HCT116 (cell line): Measurements from ENCODE around the gene CYGB. TPM values are rescaled to one million over a fixed set of nuclear protein-coding genes. Genes with fewer than 3 reads are reported as not detected.

Experiments
- ATAC-seq: fragments of 200-7000 bp; cut with Tn5 transposase; 2 replicates; pipeline ENCODE4 v1.9.1; 2020; ENCODE audit warnings: mild to moderate bottlenecking, moderate library complexity
- BruUV-seq: library from RNA; stranded (reverse); fragments of 400-500 nt; replicated peaks from 2 replicates; lab custom pipeline; 2021; lab: Mats Ljungman, UMichigan
- CTCF ChIA-PET: fragments of 300-600 bp; sonication (Branson Sonifier 250); formaldehyde crosslinking; loops from one replicate; lab custom pipeline; 2021; ENCODE audit warnings: antibody characterized with exemption; lab: Charles Lee
- POLR2A ChIA-PET: fragments of 300-600, 350-600 bp; sonication (Branson Sonifier 250); formaldehyde crosslinking; loops from one replicate; lab custom pipeline; 2021; ENCODE audit warnings: antibody characterized with exemption; lab: Charles Lee
- RAD21 ChIA-PET, 2 experiments: fragments of 300-600 bp; sonication (Branson Sonifier 250); formaldehyde crosslinking; loops; one replicate each; lab custom pipeline; 2023; ENCODE audit warnings: low total read pairs in 2 of 2; ENCODE audit not compliant: uncharacterized antibody in 2 of 2, unreplicated experiment in 2 of 2, low non-redundant PET in 1 of 2; lab: Charles Lee
- DNase-seq: peaks from one replicate; pipeline ENCODE4 v3.0.0-alpha.2; 2010; ENCODE audit warnings: low read depth, low spot score
- H2AFZ ChIP-seq: fragments of 200-600 bp; shearing (Covaris generic), sonication (generic); 2 replicates; pipeline ENCODE4 v1.6.1; 2017; ENCODE audit warnings: low read depth, mixed run types, mixed read lengths, antibody characterized with exemption, low read length; ENCODE audit not compliant: poor library complexity, severe bottlenecking
- H3K27ac ChIP-seq: 2 replicates; pipeline ENCODE4 v1.5.1; 2012; ENCODE audit warnings: low read depth, low read length
- H3K27me3 ChIP-seq: fragments of 200-600 bp; sonication (generic); 2 replicates; pipeline ENCODE4 v1.6.1; 2016; ENCODE audit warnings: mixed run types, low read length, mixed read lengths; ENCODE audit not compliant: insufficient read depth
- H3K36me3 ChIP-seq, 2 experiments: fragments of 200-500 bp in 1 of 2; fragments of 200-600 bp in 1 of 2; sonication (Bioruptor generic) in 1 of 2; sonication (generic) in 1 of 2; 2 replicates each; pipeline versions ENCODE4 v1.5.1 to v1.6.1; 2014 to 2016; ENCODE audit warnings: low read length in 2 of 2, inconsistent platforms in 1 of 2, mixed read lengths in 1 of 2, mixed run types in 1 of 2; ENCODE audit not compliant: insufficient read depth in 2 of 2, control insufficient read depth in 1 of 2
- H3K4me1 ChIP-seq, 2 experiments: fragments of 200-600 bp in 1 of 2; sonication (generic) in 1 of 2; 2 replicates each; pipeline versions ENCODE4 v1.5.1 to v1.6.1; 2012 to 2017; ENCODE audit warnings: low read length in 2 of 2, inconsistent platforms in 1 of 2, mild to moderate bottlenecking in 1 of 2, mixed read lengths in 1 of 2, mixed run types in 1 of 2, moderate library complexity in 1 of 2; ENCODE audit not compliant: insufficient read depth in 2 of 2, control insufficient read depth in 1 of 2
- H3K4me2 ChIP-seq: fragments of 200-600 bp; sonication (generic); 2 replicates; pipeline ENCODE4 v1.6.1; 2017; ENCODE audit warnings: mixed run types, low read length, mixed read lengths
- H3K4me3 ChIP-seq, 2 experiments: fragments of 200-600 bp in 1 of 2; sonication (generic) in 1 of 2; replicated peaks in 1 of 2; 2 replicates each; pipeline ENCODE4 v1.5.1; 2011 to 2016; ENCODE audit warnings: low read length in 2 of 2, control low read depth in 1 of 2, low read depth in 1 of 2, mild to moderate bottlenecking in 1 of 2, mixed read lengths in 1 of 2, mixed run types in 1 of 2
- H3K79me2 ChIP-seq: fragments of 200-600 bp; sonication (generic); 2 replicates; pipeline ENCODE4 v1.6.1; 2017; ENCODE audit warnings: mild to moderate bottlenecking, mixed run types, low read length, moderate library complexity, mixed read lengths; ENCODE audit not compliant: insufficient read depth
- H3K9ac ChIP-seq: fragments of 200-600 bp; sonication (generic); 2 replicates; pipeline ENCODE4 v1.6.1; 2016; ENCODE audit warnings: low read length, mixed read lengths
- H3K9me2 ChIP-seq: fragments of 200-600 bp; sonication (generic), shearing (Covaris generic); 2 replicates; pipeline ENCODE4 v1.6.1; 2017; ENCODE audit warnings: mixed run types, mild to moderate bottlenecking, moderate library complexity; ENCODE audit not compliant: insufficient read depth
- H3K9me3 ChIP-seq, 2 experiments: fragments of 200-500 bp in 1 of 2; fragments of 200-600 bp in 1 of 2; sonication (Bioruptor generic) in 1 of 2; sonication (generic) in 1 of 2; 2 replicates each; pipeline ENCODE4 v1.6.1; 2014 to 2017; ENCODE audit warnings: low read length in 2 of 2, mixed read lengths in 2 of 2, inconsistent platforms in 1 of 2, low read depth in 1 of 2, mild to moderate bottlenecking in 1 of 2, mixed run types in 1 of 2, moderate library complexity in 1 of 2; ENCODE audit not compliant: control insufficient read depth in 1 of 2, insufficient read depth in 1 of 2
- H4K20me1 ChIP-seq: fragments of 200-600 bp; sonication (generic), shearing (Covaris generic); 2 replicates; pipeline ENCODE4 v1.6.1; 2017; ENCODE audit warnings: mixed run types, mild to moderate bottlenecking, moderate library complexity; ENCODE audit not compliant: insufficient read depth
- CTCF ChIP-seq, 3 experiments: fragments of 200-600 bp in 1 of 3; sonication (generic) in 1 of 3; IDR thresholded peaks in 2 of 3; conservative IDR thresholded peaks in 1 of 3; 2 replicates each; pipeline ENCODE4 v1.5.1; 2012 to 2017; ENCODE audit warnings: low read depth in 2 of 3, low read length in 2 of 3, antibody characterized with exemption in 1 of 3, borderline replicate concordance in 1 of 3, control low read depth in 1 of 3, mild to moderate bottlenecking in 1 of 3, mixed read lengths in 1 of 3, mixed run types in 1 of 3, moderate library complexity in 1 of 3; ENCODE audit not compliant: insufficient read depth in 1 of 3
- EGR1 ChIP-seq: IDR thresholded peaks from 2 replicates; pipeline ENCODE4 v1.6.1; 2012; ENCODE audit warnings: low read depth
- MAX ChIP-seq: IDR thresholded peaks from 2 replicates; pipeline ENCODE4 v1.6.1; 2012
- POLR2AphosphoS5 ChIP-seq: IDR thresholded peaks from 2 replicates; pipeline ENCODE4 v1.6.1; 2011; ENCODE audit warnings: mild to moderate bottlenecking, low read depth, low read length, moderate library complexity
- RAD21 ChIP-seq: IDR thresholded peaks from 2 replicates; pipeline ENCODE4 v1.6.1; 2012; ENCODE audit warnings: low read depth, mild to moderate bottlenecking
- REST ChIP-seq: IDR thresholded peaks from 2 replicates; pipeline ENCODE4 v1.6.1; 2012; ENCODE audit warnings: low read depth
- SIN3A ChIP-seq: IDR thresholded peaks from 2 replicates; pipeline ENCODE4 v1.6.1; 2012; ENCODE audit warnings: low read depth
- SP1 ChIP-seq: IDR thresholded peaks from 2 replicates; pipeline ENCODE4 v1.6.1; 2012; ENCODE audit warnings: low read depth
- SRF ChIP-seq: IDR thresholded peaks from 2 replicates; pipeline ENCODE4 v1.6.1; 2012; ENCODE audit warnings: low read depth
- TCF7L2 ChIP-seq: IDR thresholded peaks from 2 replicates; pipeline ENCODE4 v1.7.0; 2011; ENCODE audit warnings: borderline replicate concordance, inconsistent platforms; ENCODE audit not compliant: insufficient read depth, insufficient read length; ENCODE audit errors: extremely low read depth
- YY1 ChIP-seq: IDR thresholded peaks from 2 replicates; pipeline ENCODE4 v1.6.1; 2011; ENCODE audit warnings: low read length, low read depth, moderate library complexity, mild to moderate bottlenecking; ENCODE audit not compliant: insufficient replicate concordance; ENCODE audit errors: extremely low read depth
- ZFX ChIP-seq: fragments of 450-650 bp; IDR thresholded peaks from 2 replicates; pipeline ENCODE4 v1.6.1; 2017
- intact Hi-C: fragments of 100-400 bp; cut with micrococcal nuclease; formaldehyde crosslinking; loops from 2 replicates; pipeline ENCODE4 v1.10.0; 2022
- total RNA-seq: library from RNA; stranded (reverse); gene quantifications from one replicate; pipeline ENCODE4 v1.2.1, GENCODE V29; 2021; ENCODE audit not compliant: unreplicated experiment

Gene CYGB
- total RNA-seq, 1 experiment from 2014 or later, result 0.66 TPM

GRCh38 chr17:76585649-76586593, 48.4 kb upstream of the CYGB start, which contains the start of gene ST6GALNAC2:
Gene ST6GALNAC2, minus strand, starts transcription at chr17:76585860. Its CDS starts 52 bp downstream, at chr17:76585808.
- H3K9ac ChIP-seq, result peak within 1 kb of the TSS; percentile 86
- ChIA-PET CTCF (interaction anchor here (0.7 to 1.5 kb wide), 6 partner anchors 27 to 127 kb away, joined by 3 to 9 read pairs (median 4); no protein-coding TSS in a partner anchor), RAD21 (interaction anchor here in 1 of 2 experiments (0.6 to 1.0 kb wide), 2 partner anchors 38 to 230 kb away, joined by 3 read pairs; no protein-coding TSS in a partner anchor), POLR2A (interaction anchor here (0.6 to 2.1 kb wide), 5 partner anchors 10 to 28 kb away, joined by 3 to 10 read pairs (median 7); no protein-coding TSS in a partner anchor)
- no peaks in the 10 kb centered on the region for H3K9me2 ChIP-seq
- H3K4me1 ChIP-seq, result peaks cover 18 to 41% of the 10 kb centered on the region in 2 experiments
- TF ChIP-seq TCF7L2 (peak; percentile 25), YY1 (no peak), POLR2AphosphoS5 (peak; percentile 78), CTCF (IDR thresholded peaks at IDR 0.05 in 2 of 3, conservative IDR thresholded peaks at IDR 0.05 in 1 of 3; ENCODE audit: borderline replicate concordance in 1 of 3, insufficient read depth in 1 of 3, low read depth in 2 of 3, low read length in 2 of 3) (peak in 2 of 3 experiments; percentile 12 to 23; a peak in 1 of 6 replicates), REST (no peak), ZFX (peak; percentile 56), SIN3A (no peak), SP1 (no peak), EGR1 (peak; percentile 77), RAD21 (peak; percentile 59), MAX (peak; percentile 65; the same call in 1 of the 2 replicates), SRF (no peak)
- H3K79me2 ChIP-seq, result no peaks in the 10 kb centered on the region; the same call in 1 of the 2 replicates
- peak; percentile 89 for ATAC-seq
- peak; percentile 42 for DNase-seq
- peak within 1 kb of the TSS; percentile 68 to 87 for H3K4me3 ChIP-seq
- peak within 1 kb of the TSS; percentile 99 for H3K4me2 ChIP-seq
- H2AFZ ChIP-seq, result peak within 1 kb of the TSS; percentile 40
- H3K9me3 ChIP-seq, result no peaks in the 10 kb centered on the region
- no peaks in the 10 kb centered on the region for H3K36me3 ChIP-seq
- intact Hi-C loops, result no loop called here
- no peaks in the 10 kb centered on the region for H4K20me1 ChIP-seq
- BruUV-seq, result no TSS peak
- no peaks in the 10 kb centered on the region for H3K27me3 ChIP-seq
- H3K27ac ChIP-seq, result peak within 1 kb of the TSS; percentile 80
